GM10248 (cell line): Measurements from ENCODE around the gene SLC17A5.

Source experiments
- CTCF ChIA-PET: fragments of 300-600 bp; sonication (Branson Sonifier 250); formaldehyde crosslinking; extraction: SDS; loops from one replicate; lab custom pipeline; 2021; ENCODE audit warnings: antibody characterized with exemption; lab: Yijun Ruan, JAX
- POLR2A ChIA-PET: fragments of 350-650 bp; sonication (Branson Sonifier 250); formaldehyde crosslinking; extraction: SDS; loops from one replicate; lab custom pipeline; 2020; ENCODE audit warnings: antibody characterized with exemption; lab: Yijun Ruan, JAX
- DNase-seq: peaks from one replicate; pipeline ENCODE4 v3.0.0; 2012; ENCODE audit errors: extremely low spot score
- TF ChIP-seq, protein P1 (sequence below): IDR thresholded peaks from 2 replicates; pipeline ENCODE4 v1.5.1; 2012; ENCODE audit warnings: mild to moderate bottlenecking, low read depth; ENCODE audit errors: extremely low read depth, missing control alignments, control extremely low read depth

SLC17A5 gene

GRCh38 chr6:73656531-73657145 is 2.8 kb upstream of the SLC17A5 start:
- no peak for DNase-seq
- CTCF ChIA-PET = interaction anchor here (1.1 kb wide), 1 partner anchor 16 kb away, joined by 3 read pairs; no protein-coding TSS in a partner anchor
- TF ChIP-seq, protein P1, sequence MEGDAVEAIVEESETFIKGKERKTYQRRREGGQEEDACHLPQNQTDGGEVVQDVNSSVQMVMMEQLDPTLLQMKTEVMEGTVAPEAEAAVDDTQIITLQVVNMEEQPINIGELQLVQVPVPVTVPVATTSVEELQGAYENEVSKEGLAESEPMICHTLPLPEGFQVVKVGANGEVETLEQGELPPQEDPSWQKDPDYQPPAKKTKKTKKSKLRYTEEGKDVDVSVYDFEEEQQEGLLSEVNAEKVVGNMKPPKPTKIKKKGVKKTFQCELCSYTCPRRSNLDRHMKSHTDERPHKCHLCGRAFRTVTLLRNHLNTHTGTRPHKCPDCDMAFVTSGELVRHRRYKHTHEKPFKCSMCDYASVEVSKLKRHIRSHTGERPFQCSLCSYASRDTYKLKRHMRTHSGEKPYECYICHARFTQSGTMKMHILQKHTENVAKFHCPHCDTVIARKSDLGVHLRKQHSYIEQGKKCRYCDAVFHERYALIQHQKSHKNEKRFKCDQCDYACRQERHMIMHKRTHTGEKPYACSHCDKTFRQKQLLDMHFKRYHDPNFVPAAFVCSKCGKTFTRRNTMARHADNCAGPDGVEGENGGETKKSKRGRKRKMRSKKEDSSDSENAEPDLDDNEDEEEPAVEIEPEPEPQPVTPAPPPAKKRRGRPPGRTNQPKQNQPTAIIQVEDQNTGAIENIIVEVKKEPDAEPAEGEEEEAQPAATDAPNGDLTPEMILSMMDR = no peak
- POLR2A ChIA-PET = no interaction called here

GRCh38 chr6:73655341-73655917 is 1.6 kb upstream of the SLC17A5 start:
- ChIA-PET CTCF (interaction anchor here (1.3 to 4.3 kb wide), 3 partner anchors 21 to 84 kb away, joined by 4 to 23 read pairs (median 18); no protein-coding TSS in a partner anchor), POLR2A (interaction anchor here (2.8 kb wide), 1 partner anchor 135 kb away, joined by 17 read pairs; the partner anchor contains the start of gene EEF1A1)
- TF ChIP-seq, protein P1 = no peak

GRCh38 chr6:73652637-73653570 is 888 bp downstream of the SLC17A5 start:
- peak; percentile 73 for DNase-seq
- TF ChIP-seq, protein P1 = peak; percentile 15
- CTCF ChIA-PET = interaction anchor here (0.6 to 4.3 kb wide), 23 partner anchors 10 to 1559 kb away, joined by 3 to 27 read pairs (median 6); partner anchors contain the start of gene MTO1
- POLR2A ChIA-PET = interaction anchor here (0.5 to 2.8 kb wide), 8 partner anchors 9 to 1648 kb away, joined by 3 to 17 read pairs (median 4); partner anchors contain the start of gene EEF1A1

More at GRCh38 chr6:73655341-73655917, 1.6 kb upstream of the SLC17A5 start:
- DNase-seq = no peak

DNA sequence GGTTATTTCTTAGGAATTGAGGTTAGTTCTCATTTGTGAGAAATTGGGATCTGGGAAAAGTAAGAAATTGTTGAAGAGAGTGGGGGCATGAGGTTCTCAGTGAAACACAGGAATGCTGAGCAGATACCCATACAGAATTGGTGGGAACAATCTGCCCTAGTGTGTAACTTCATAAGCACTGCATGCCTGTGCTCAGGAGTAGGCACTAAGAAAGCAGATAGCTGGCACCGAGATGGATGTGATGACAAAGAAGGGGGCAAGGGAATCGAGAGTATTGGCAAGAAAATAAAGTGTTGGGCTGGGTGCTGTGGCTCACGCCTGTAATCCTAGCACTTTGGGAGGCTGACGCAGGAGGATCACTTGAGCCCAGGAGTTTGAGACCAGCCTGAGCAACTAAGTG is 4.0 kb downstream of the SLC17A5 start:
- TF ChIP-seq, protein P1 = no peak
- POLR2A ChIA-PET = no interaction called here
- CTCF ChIA-PET = no interaction called here
- no peak for DNase-seq

- no peak for DNase-seq
- TF ChIP-seq, protein P1 = no peak
- CTCF ChIA-PET = interaction anchor here (1.9 kb wide), 1 partner anchor 197 kb away, joined by 6 read pairs; no protein-coding TSS in a partner anchor
- POLR2A ChIA-PET = no interaction called here
Observed at GRCh38 chr6:73648166-73648565, 5.6 kb downstream of the SLC17A5 start.
